Suprapubic skin (tissue), 4 donors: ENCODE results near the gene CTBP2. TPM values are rescaled to one million over a fixed set of nuclear protein-coding genes. Genes with fewer than 3 reads are reported as not detected.

Experiments
- DNase-seq, 2 donors: peaks; one replicate each; pipeline ENCODE4 v3.0.0-alpha.2; 2019; ENCODE audit warnings: low spot score in 2 of 2
- H3K27ac ChIP-seq: fragments of 200-600 bp; sonication (generic); one replicate; pipeline ENCODE4 v1.5.1; 2019
- H3K27me3 ChIP-seq: fragments of 200-600 bp; sonication (generic); one replicate; pipeline ENCODE4 v1.5.1; 2019
- H3K36me3 ChIP-seq: fragments of 200-600 bp; sonication (generic); one replicate; pipeline ENCODE4 v1.5.1; 2019
- H3K4me1 ChIP-seq: fragments of 200-600 bp; sonication (generic); one replicate; pipeline ENCODE4 v1.5.1; 2019
- H3K4me3 ChIP-seq: fragments of 200-600 bp; sonication (generic); one replicate; pipeline ENCODE4 v1.5.1; 2019; ENCODE audit warnings: mild to moderate bottlenecking
- H3K9me3 ChIP-seq: fragments of 200-600 bp; sonication (generic); one replicate; pipeline ENCODE4 v1.5.1; 2019
- EP300 ChIP-seq: sonication (generic); formaldehyde crosslinking; IDR thresholded peaks from one replicate; pipeline ENCODE4 v1.6.1; 2017; ENCODE audit warnings: antibody characterized with exemption
- POLR2A ChIP-seq, 2 donors: fragments of 450-650 bp; IDR thresholded peaks; one replicate each; pipeline ENCODE4 v1.6.1; 2017; ENCODE audit warnings: antibody characterized with exemption in 2 of 2, mild to moderate bottlenecking in 2 of 2, moderate library complexity in 2 of 2
- POLR2AphosphoS5 ChIP-seq, 3 donors: sonication (generic); formaldehyde crosslinking; IDR thresholded peaks; one replicate each; pipeline ENCODE4 v1.6.1; 2017; ENCODE audit warnings: antibody characterized with exemption in 3 of 3
- WGBS: methylation state at CpG from one replicate; pipeline ENCODE4 v1.1.5; 2018; 5-methylcytosine and 5-hydroxymethylcytosine counted together
- total RNA-seq, 4 donors: library from RNA; depleted of rRNA; stranded (reverse); fragments of >200 nt; gene quantifications; one replicate each; pipeline ENCODE4 v1.1.0, GENCODE V29; 2016
- TF ChIP-seq, protein P1 (sequence below), 2 donors: fragments of 200-600 bp in 1 of 2; fragments of 450-650 bp in 1 of 2; sonication (generic) in 1 of 2; IDR thresholded peaks; one replicate each; pipeline ENCODE4 v1.5.1; 2016 to 2019; ENCODE audit warnings: antibody characterized with exemption in 2 of 2, mild to moderate bottlenecking in 1 of 2, moderate library complexity in 1 of 2

The CTBP2 gene
- total RNA-seq, 4 donors from 2014 or later = 19.7 to 45.7 (median 29.4) TPM

DNA sequence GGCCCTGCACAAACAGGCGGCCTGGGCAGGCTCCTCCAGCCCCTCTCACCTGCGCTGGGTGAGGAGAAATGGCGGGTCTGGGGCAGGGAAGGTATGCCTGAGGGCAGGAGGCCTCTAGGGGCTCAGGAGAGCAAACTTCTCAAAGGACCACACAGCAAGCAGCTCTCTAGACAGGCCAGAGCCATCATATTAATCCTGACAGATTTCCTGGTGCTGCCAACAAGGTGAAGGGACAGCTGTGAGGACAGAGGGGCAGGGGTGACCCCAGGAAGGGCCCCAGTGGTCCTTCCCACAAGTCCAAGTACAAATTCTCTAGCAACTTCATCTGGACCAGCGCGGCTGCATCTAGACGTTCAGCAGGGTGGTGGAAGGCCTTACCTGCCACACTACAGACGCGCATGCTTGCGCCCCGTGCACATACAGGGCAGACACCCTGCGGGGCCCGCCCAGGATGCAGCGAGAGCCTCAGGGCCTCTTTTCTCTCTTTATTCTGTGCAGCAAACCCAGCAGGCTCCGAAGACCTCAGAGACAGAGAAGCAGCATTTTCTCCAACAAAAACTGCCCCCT, 156.4 kb downstream of the CTBP2 start:
- H3K27me3 ChIP-seq = no peaks in the 10 kb centered on the region
- peaks cover 59% of the 10 kb centered on the region for H3K4me1 ChIP-seq
- peak in 1 of 2 donors; percentile 51 for DNase-seq
- no peaks in the 10 kb centered on the region for H3K9me3 ChIP-seq
- 93% methylated on average over 13 of the region's 14 CpGs for WGBS
- TF ChIP-seq, protein P1, sequence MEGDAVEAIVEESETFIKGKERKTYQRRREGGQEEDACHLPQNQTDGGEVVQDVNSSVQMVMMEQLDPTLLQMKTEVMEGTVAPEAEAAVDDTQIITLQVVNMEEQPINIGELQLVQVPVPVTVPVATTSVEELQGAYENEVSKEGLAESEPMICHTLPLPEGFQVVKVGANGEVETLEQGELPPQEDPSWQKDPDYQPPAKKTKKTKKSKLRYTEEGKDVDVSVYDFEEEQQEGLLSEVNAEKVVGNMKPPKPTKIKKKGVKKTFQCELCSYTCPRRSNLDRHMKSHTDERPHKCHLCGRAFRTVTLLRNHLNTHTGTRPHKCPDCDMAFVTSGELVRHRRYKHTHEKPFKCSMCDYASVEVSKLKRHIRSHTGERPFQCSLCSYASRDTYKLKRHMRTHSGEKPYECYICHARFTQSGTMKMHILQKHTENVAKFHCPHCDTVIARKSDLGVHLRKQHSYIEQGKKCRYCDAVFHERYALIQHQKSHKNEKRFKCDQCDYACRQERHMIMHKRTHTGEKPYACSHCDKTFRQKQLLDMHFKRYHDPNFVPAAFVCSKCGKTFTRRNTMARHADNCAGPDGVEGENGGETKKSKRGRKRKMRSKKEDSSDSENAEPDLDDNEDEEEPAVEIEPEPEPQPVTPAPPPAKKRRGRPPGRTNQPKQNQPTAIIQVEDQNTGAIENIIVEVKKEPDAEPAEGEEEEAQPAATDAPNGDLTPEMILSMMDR (IDR thresholded peaks at IDR 0.05) = no peak
- TF ChIP-seq EP300 (no peak), POLR2AphosphoS5 (IDR thresholded peaks at IDR 0.05) (no peak), POLR2A (IDR thresholded peaks at IDR 0.05) (no peak)
- H3K36me3 ChIP-seq = peaks cover 35% of the 10 kb centered on the region
- H3K27ac ChIP-seq = no peak overlapping the region
- H3K4me3 ChIP-seq = no peak overlapping the region

DNA sequence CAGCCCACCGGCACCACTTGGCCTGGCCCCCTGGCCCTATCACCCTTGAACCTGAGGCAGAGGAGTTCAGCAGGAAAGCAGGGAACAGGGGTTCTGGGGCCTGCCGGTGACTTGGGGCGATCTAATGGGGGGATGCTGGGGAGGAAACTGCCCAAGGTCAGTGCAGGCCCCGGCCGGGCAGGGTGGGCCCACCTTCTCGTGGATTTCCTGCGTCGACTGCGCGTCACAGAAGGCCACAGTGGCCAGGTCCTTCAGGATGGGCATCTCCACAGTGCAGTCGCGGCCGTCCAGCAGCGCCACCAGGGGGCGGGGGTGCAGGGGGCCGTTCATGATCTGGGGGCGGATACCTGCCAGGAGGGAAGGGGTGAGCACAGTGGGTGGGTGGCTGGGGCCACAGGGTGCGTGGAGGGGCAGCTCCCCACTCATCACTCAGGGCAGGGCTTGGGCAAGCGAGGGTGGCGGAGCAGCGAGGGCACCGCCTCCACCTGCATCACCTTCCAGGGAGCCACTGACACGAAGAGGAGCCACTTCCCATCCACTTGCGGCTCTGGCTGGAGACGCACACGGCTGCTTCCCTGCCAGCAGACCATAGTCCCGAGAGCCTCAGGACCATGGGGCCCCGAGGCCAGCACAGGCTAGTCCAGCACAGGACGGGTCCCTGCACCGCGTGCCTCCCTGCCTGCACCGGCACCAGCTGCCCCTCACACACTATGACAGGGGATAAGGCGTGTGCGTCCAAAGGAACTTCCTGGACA, 157.0 kb downstream of the CTBP2 start:
- peaks cover 61% of the 10 kb centered on the region for H3K4me1 ChIP-seq
- no peaks in the 10 kb centered on the region for H3K9me3 ChIP-seq
- no peaks in the 10 kb centered on the region for H3K27me3 ChIP-seq
- WGBS = 98% methylated on average over 8 of the region's 34 CpGs
- H3K4me3 ChIP-seq = no peak overlapping the region
- H3K36me3 ChIP-seq = peaks cover 41% of the 10 kb centered on the region
- TF ChIP-seq, protein P1 (IDR thresholded peaks at IDR 0.05) = no peak
- TF ChIP-seq POLR2A (IDR thresholded peaks at IDR 0.05) = no peak
- TF ChIP-seq EP300 = no peak
- no peak for TF ChIP-seq POLR2AphosphoS5 (IDR thresholded peaks at IDR 0.05)
- H3K27ac ChIP-seq = no peak overlapping the region
- peak; percentile 54 to 70 for DNase-seq

DNA sequence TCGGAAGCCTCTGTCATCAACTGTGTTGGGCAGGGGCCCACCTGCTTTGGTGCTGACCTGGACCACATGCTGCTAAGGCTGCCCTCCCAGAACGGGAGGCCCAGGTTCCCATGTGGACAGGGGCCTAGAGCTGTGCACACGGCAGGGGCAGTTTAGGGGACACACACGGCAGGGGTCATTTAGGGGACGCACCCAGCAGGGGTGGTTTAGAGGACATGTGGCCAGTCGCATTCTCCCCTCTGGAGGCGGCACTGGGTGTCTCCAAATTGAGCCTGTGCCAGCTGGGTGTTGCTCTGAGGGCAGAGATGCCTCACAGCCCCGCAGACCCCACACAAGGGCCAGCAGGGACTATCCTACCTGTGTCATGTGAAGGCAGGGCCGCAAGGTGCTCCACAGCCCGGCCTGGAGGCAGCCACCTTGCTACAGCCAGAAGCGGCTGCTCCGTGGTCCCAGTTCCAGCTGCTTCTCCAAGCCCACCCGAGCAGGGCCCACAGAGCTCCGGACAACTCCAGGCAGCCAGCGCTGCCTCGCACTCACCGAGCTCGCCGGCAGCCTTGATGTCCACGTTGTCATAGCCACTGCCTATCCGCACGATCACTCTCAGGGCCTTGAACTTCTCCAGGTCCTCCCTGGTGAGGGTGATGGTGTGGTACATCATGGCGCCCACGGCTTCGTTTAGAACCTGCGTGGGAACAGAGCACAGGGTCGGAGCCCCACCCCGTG, 157.8 kb downstream of the CTBP2 start:
- DNase-seq = peak; percentile 53 to 72
- TF ChIP-seq EP300 = no peak
- TF ChIP-seq POLR2AphosphoS5 (IDR thresholded peaks at IDR 0.05) = no peak
- TF ChIP-seq, protein P1 (IDR thresholded peaks at IDR 0.05) = no peak
- TF ChIP-seq POLR2A (IDR thresholded peaks at IDR 0.05) = no peak
- Histone ChIP-seq H3K9me3 (no peaks in the 10 kb centered on the region), H3K36me3 (peaks cover 49% of the 10 kb centered on the region), H3K27me3 (no peaks in the 10 kb centered on the region), H3K4me1 (peaks cover 53% of the 10 kb centered on the region), H3K4me3 (no peak overlapping the region), H3K27ac (peak overlapping the region; percentile 74)
- 86% methylated on average over 9 of the region's 28 CpGs for WGBS

DNA sequence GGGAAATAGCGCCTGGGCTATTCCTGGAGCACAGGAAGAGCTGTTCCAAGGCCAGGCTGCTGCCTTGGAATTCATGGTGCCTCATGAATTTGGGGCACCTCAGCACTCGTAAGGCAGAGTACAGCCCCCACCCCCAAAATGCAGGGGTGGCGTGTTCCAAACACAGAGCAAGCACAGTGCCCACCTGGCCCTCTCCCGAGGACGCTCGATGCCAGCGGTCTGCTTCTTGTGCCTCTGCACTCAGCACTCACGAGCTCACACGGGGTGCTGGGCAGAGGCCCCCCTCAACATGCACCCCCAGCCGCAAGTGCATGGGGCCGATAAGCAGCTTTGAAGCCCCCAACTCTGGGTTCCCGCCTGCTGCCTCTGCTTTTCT, 158.3 kb downstream of the CTBP2 start:
- H3K36me3 ChIP-seq = peaks cover 54% of the 10 kb centered on the region

DNA sequence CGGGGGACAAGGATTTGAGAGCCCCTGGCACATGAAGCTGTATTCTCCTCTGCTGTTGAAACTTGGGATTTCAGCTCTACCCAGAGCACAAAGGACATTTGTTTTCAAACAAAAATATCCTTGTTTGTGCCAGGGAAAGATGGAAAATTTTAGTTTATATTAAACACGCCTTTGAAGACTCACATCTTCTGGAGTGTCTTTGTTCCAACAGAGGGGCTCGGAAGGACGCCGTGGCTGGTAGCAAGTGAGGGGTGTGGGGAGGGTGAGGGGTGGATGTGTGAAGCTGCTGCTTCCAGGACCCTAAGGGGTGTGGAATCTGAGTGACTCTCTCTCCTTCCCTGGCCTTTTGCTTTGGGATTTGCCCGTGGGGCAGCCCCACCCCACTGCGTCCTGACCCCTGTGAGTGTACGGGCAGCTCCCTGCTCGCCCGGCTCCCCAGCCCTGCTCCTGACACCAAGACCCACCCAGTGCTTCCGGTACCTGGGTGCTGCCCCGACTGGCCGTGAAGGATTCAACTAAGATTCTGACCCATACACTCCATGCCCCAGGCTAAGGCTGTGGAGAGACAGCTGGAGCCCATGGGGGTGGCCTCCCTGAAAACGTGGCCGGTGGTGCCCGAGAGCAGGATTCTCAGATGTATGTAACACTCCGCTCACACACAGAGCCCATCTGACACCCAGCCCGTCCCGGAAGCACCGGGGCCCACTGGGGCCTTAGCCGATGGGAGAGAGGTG, 158.9 kb downstream of the CTBP2 start:
- TF ChIP-seq, protein P1 (IDR thresholded peaks at IDR 0.05) = no peak
- TF ChIP-seq EP300 (no peak), POLR2A (IDR thresholded peaks at IDR 0.05) (no peak), POLR2AphosphoS5 (IDR thresholded peaks at IDR 0.05) (no peak)
- Histone ChIP-seq H3K4me1 (peaks cover 43% of the 10 kb centered on the region), H3K27ac (peak overlapping the region; percentile 74), H3K36me3 (peaks cover 60% of the 10 kb centered on the region), H3K4me3 (no peak overlapping the region), H3K27me3 (no peaks in the 10 kb centered on the region), H3K9me3 (no peaks in the 10 kb centered on the region)
- WGBS = 65% methylated on average over 20 of the region's 21 CpGs
- DNase-seq = peak; percentile 67 to 80

More for the DNA sequence above, 158.3 kb downstream of the CTBP2 start:
- TF ChIP-seq POLR2AphosphoS5 (IDR thresholded peaks at IDR 0.05) = no peak
- no peak for TF ChIP-seq EP300
- TF ChIP-seq POLR2A (IDR thresholded peaks at IDR 0.05) = no peak
- 86% methylated on average over 1 of the region's 12 CpGs for WGBS
- Histone ChIP-seq H3K27me3 (no peaks in the 10 kb centered on the region), H3K4me3 (no peak overlapping the region), H3K27ac (peak overlapping the region; percentile 74), H3K9me3 (no peaks in the 10 kb centered on the region), H3K4me1 (peaks cover 48% of the 10 kb centered on the region)
- peak in 1 of 2 donors; percentile 62 for DNase-seq
